GM06990 (cell line): ENCODE results near the gene CSMD2.

Source experiments
- DNase-seq: peaks from one replicate; pipeline ENCODE4 v3.0.0-alpha.2; 2011; ENCODE audit not compliant: insufficient read length; ENCODE audit errors: extremely low read depth
- H3K27me3 ChIP-seq: replicated peaks from 2 replicates; pipeline ENCODE4 v1.6.0; 2011; ENCODE audit warnings: low read length; ENCODE audit not compliant: control insufficient read depth, insufficient read depth
- H3K36me3 ChIP-seq: 2 replicates; pipeline ENCODE4 v1.5.1; 2011; ENCODE audit warnings: low read length; ENCODE audit not compliant: control insufficient read depth, insufficient read depth
- H3K4me3 ChIP-seq: replicated peaks from 2 replicates; pipeline ENCODE4 v1.5.1; 2011; ENCODE audit warnings: low read depth, mild to moderate bottlenecking, control low read depth, low read length
- CTCF ChIP-seq: IDR thresholded peaks from 2 replicates; pipeline ENCODE4 v1.5.1; 2011; ENCODE audit warnings: low read length, control low read depth, mild to moderate bottlenecking, inconsistent platforms; ENCODE audit not compliant: insufficient read depth, poor library complexity, severe bottlenecking

The CSMD2 gene

GRCh38 chr1:33867684-33868083 lies 297.3 kb downstream of the CSMD2 start:
- Histone ChIP-seq H3K4me3 (no peak overlapping the region), H3K27me3 (no peaks in the 10 kb centered on the region), H3K36me3 (no peaks in the 10 kb centered on the region)
- no peak for DNase-seq
- no peak for TF ChIP-seq CTCF

GRCh38 chr1:33866281-33866680 lies 298.7 kb downstream of the CSMD2 start:
- Histone ChIP-seq H3K4me3 (no peak overlapping the region), H3K27me3 (no peaks in the 10 kb centered on the region), H3K36me3 (no peaks in the 10 kb centered on the region)
- no peak for TF ChIP-seq CTCF
- DNase-seq: no peak

GRCh38 chr1:33864460-33865389 lies 300.3 kb downstream of the CSMD2 start:
- Histone ChIP-seq H3K36me3 (no peaks in the 10 kb centered on the region), H3K4me3 (no peak overlapping the region), H3K27me3 (no peaks in the 10 kb centered on the region)
- DNase-seq: no peak
- no peak for TF ChIP-seq CTCF

GRCh38 chr1:33863779-33864178 lies 301.3 kb downstream of the CSMD2 start, which contains the start of gene HMGB4:
TSS of gene HMGB4 (plus strand) at chr1:33864079. CDS start at chr1:33864192, 113 bp downstream.
- TF ChIP-seq CTCF: no peak
- H3K36me3 ChIP-seq: no peaks in the 10 kb centered on the region
- no peak for DNase-seq
- H3K27me3 ChIP-seq: no peaks in the 10 kb centered on the region
- no peak within 1 kb of the TSS for H3K4me3 ChIP-seq

GRCh38 chr1:33860671-33861070 lies 304.4 kb downstream of the CSMD2 start:
- Histone ChIP-seq H3K27me3 (no peaks in the 10 kb centered on the region; the same call in 1 of the 2 replicates), H3K4me3 (no peak overlapping the region), H3K36me3 (no peaks in the 10 kb centered on the region)
- DNase-seq: no peak
- no peak for TF ChIP-seq CTCF
